ENCODE data around the gene EBNA1BP2.

The EBNA1BP2 gene

DNA sequence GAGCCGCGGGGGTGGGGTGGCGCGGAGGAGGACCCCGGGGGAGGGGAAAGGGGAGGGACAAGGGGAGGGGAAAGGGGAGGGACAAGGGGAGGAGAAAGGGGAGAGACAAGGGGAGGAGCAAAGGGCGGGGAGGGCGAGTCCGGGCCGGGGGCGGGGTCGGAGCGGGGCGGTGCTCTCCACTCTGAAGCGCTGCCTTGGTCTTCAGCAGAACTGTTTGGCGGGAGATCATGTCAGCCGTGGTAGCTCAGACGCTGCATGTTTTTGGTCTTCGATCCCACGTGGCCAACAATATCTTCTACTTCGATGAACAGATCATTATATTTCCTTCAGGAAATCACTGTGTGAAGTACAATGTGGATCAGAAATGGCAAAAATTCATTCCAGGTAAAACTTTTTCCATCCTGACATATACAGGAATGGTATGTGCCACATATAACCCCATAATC, 460 bp upstream of the EBNA1BP2 start:
- peak overlapping the region in 1 of 2 donors; percentile 62 for H3K27ac ChIP-seq
- TF ChIP-seq, protein P1, sequence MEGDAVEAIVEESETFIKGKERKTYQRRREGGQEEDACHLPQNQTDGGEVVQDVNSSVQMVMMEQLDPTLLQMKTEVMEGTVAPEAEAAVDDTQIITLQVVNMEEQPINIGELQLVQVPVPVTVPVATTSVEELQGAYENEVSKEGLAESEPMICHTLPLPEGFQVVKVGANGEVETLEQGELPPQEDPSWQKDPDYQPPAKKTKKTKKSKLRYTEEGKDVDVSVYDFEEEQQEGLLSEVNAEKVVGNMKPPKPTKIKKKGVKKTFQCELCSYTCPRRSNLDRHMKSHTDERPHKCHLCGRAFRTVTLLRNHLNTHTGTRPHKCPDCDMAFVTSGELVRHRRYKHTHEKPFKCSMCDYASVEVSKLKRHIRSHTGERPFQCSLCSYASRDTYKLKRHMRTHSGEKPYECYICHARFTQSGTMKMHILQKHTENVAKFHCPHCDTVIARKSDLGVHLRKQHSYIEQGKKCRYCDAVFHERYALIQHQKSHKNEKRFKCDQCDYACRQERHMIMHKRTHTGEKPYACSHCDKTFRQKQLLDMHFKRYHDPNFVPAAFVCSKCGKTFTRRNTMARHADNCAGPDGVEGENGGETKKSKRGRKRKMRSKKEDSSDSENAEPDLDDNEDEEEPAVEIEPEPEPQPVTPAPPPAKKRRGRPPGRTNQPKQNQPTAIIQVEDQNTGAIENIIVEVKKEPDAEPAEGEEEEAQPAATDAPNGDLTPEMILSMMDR (IDR thresholded peaks at IDR 0.05): no peak
- H3K4me3 ChIP-seq: peak overlapping the region; percentile 92
- DNase-seq (ENCODE audit: low spot score): peak; percentile 90

DNA sequence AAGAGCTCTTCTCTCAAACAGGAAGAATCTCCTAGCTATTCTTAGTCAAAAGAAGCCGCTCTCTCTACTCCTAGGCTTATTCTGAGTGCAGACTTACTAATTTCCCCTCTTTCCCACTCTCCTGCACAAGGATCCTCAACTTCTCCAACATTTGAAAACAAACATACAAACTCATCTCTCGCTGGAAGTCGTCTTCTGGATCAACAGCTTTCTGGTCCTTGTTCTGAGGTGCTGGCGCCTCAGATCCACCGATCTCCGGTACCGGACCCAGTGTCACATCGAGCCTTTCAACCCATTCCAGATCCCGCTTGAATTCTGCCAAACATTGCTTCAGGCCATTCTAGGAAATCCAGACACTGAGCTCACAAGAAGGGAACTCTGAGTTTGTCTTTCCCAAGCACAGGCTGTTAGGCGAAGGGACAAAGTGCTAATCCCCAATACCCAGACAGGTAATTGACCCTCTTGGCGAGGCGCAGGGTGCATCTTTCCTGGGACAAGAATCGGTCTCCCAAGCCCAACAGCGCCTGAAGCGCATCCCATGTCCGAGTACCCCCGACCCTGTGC, 696 bp downstream of the EBNA1BP2 start:
- H3K27ac ChIP-seq: peak overlapping the region in 1 of 2 donors; percentile 62

DNA sequence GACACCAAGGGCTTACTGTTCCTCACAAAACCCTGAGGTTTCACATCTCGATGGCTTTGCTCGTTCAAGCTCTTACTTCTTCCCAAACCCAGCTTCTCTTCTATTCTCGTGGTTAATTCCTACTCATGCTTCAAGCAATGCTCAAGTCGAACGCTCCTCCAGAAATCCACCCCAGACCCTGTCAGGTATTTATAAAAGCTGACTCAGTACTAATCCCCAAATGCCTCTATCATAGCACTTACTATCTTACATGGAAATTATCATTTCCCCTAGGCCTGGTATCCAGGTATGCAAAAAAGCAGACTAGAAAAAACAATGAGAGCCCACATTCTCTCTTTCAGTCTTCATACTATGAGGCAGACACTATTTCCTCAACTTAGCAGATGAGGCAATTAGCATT, 6.3 kb downstream of the EBNA1BP2 start:
- TF ChIP-seq, protein P1 (IDR thresholded peaks at IDR 0.05): no peak

More for the DNA sequence above, 696 bp downstream of the EBNA1BP2 start:
- DNase-seq (ENCODE audit: low spot score): no peak
- TF ChIP-seq, protein P1 (IDR thresholded peaks at IDR 0.05): no peak
- peak overlapping the region; percentile 92 for H3K4me3 ChIP-seq

DNA sequence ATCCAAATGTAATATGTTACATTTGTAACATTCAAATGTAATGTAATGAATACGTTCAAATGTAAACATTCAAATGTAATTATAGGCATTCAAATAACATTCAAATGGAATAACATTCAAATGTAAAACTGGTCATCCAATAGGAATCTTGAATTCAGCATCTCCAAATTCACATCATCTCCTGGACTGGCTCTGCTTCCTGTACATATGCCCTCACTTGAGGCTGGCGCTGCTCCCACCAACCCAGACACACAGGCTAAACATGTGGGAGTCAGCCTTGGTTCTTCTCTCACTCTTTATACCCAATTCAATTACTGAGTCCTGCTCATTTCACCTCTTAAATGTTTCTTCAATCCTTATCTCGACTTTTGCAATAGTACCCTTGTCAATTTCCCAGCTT, 6.9 kb downstream of the EBNA1BP2 start:
- no peak overlapping the region for H3K27ac ChIP-seq
- no peak for DNase-seq (ENCODE audit: low spot score)
- TF ChIP-seq, protein P1 (IDR thresholded peaks at IDR 0.05): no peak
- H3K4me3 ChIP-seq: no peak overlapping the region

More for the DNA sequence above, 6.3 kb downstream of the EBNA1BP2 start:
- Histone ChIP-seq H3K4me3 (no peak overlapping the region), H3K27ac (no peak overlapping the region)
- no peak for DNase-seq (ENCODE audit: low spot score)

DNA sequence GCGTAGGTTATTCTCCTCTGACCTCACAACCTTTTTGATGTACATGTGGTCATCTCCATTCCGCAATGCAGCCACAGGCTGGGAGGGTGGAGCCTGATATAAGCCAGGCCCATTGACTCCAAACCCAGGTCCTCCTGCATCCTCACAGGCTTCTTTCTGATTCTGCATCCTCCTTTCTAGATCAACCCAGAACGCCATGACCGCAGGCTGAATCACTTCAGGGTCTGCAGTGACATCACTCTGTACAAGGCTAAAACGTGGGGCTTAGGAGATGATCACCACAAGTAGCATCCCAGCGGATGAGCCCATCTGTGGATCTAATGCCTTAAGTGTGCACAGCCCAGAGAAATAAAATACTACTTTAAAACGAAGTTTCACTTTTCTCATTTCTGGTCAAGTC, 16.1 kb downstream of the EBNA1BP2 start:
- DNase-seq (ENCODE audit: low spot score): no peak
- Histone ChIP-seq H3K27ac (no peak overlapping the region), H3K4me3 (no peak overlapping the region)
- TF ChIP-seq, protein P1 (IDR thresholded peaks at IDR 0.05): no peak

DNA sequence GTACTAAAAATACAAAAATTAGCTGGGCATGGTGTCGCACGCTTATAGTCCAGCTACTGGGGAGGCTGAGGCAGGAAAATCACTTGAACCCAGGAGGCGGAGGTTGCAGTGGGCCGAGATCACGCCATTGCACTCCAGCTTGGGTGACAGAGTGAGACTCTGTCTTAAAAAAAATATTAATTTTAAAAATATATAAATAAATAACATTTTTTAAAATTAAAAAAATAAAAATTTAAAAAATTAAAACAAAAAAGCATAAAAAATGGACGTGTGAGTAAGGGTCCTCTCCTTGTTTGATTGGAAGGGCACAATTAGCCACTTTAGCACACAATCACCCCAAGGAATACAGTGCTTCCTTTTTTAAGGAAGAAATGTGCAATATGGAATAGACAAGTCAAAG, 18.6 kb downstream of the EBNA1BP2 start:
- no peak for DNase-seq (ENCODE audit: low spot score)
- Histone ChIP-seq H3K4me3 (no peak overlapping the region), H3K27ac (no peak overlapping the region)
- TF ChIP-seq, protein P1 (IDR thresholded peaks at IDR 0.05): no peak

DNA sequence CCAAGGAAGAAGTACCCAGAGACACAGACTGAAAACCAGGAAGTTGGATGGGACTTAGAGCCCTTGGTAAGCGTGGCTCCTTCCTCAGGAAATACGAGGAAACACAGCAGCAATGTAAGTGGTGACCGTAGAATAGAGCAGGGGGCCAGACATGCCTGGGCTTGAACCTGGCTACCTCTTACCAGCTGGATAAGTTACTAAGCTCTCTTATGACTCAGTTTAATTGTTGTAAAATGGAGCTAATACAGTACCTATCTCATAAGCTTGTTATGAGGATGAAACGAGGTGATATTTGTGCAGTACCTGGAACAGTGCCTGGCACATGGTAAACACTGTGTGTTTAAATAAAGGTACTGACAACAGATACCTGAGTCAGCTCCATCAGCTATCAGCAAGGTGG, 19.2 kb downstream of the EBNA1BP2 start:
- Histone ChIP-seq H3K27ac (no peak overlapping the region), H3K4me3 (no peak overlapping the region)
- TF ChIP-seq, protein P1 (IDR thresholded peaks at IDR 0.05): no peak
- DNase-seq (ENCODE audit: low spot score): no peak
